ENCODE data around the gene MSI2.

DNA sequence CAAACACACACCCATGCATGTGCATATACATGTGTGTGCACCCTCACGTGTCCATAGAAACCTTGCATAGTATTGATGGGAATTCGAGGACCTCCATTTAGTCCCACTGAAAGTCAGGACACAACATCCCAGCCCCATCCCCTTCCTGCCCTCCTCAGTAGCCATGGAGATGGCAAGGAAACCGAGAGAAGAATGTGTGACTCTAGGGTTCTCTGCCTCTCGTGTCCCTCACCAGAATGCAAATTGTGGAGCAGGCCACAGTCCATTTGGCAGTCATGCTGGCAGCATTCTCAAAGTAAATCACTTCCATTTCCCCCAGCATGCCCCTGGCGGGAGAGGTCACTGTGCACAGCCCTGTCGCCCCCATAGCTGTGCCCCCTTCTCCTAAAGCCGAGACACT, 141.1 kb downstream of the MSI2 start:
- no peak for TF ChIP-seq EP300 (IDR thresholded peaks at IDR 0.05; ENCODE audit: borderline replicate concordance)
- TF ChIP-seq CEBPB (IDR thresholded peaks at IDR 0.05), result no peak
- TF ChIP-seq TAF1 (IDR thresholded peaks at IDR 0.05; ENCODE audit: low read depth), result no peak
- TF ChIP-seq, protein P1, sequence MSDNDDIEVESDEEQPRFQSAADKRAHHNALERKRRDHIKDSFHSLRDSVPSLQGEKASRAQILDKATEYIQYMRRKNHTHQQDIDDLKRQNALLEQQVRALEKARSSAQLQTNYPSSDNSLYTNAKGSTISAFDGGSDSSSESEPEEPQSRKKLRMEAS (IDR thresholded peaks at IDR 0.05), result no peak

All from Ishikawa (cell line).